Measurements from ENCODE around the gene CGB5.

CGB5 gene

GRCh38 chr19:49086296-49086695, 42.6 kb downstream of the CGB5 start:
- no peak for DNase-seq (ENCODE audit: low read depth)

GRCh38 chr19:49091391-49092038, 47.9 kb downstream of the CGB5 start:
- DNase-seq (ENCODE audit: low read depth) = no peak

- no peak for DNase-seq (ENCODE audit: low read depth)
Measured at GRCh38 chr19:49092686-49093085, 49.0 kb downstream of the CGB5 start.

All from ELR (cell line).